ENCODE results near the gene TBC1D21.
A peak's percentile ranks its signal among the peaks of the same experiment; 100 is the strongest.

Gene TBC1D21

DNA sequence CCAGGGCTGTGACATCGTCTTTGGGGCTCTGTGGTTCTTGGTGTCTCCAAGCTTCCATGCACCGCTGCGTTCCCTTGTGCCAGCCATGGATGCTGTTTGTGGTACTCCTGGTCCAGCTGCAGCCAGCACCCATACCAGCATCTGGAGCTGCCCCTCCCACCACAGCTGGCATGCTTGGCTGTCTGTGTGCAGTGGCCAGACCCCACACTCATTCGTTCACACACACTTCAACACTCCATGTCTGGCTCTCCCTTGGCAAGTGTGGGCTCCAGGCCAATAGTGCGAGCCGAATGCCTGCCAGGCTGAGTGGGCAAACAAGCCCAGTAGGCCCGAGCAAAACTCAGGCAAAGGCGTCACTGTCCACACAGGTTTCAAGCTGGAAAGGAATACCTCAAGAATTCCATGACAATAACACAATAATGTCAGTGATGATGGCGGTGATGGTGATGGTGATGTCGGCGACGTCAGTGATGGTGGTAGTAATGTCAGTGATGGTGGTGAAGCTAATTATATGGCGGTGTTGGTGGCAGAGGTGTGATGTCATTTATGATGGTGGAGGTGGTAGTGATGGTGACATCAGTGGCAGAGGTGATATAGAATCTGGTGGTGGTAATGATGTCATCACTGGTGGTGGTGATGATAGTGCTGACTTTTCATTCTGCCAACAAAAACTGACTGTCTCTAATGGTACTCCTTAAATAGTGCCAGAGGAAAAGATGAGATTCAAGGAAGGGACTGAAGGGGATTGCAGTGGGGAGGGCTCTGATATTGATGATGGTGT, 19.3 kb downstream of the TBC1D21 start:
- Histone ChIP-seq H3K27me3 (ENCODE audit: insufficient read depth, low read depth, severe bottlenecking) (no peaks in the 10 kb centered on the region), H3K36me3 (no peaks in the 10 kb centered on the region), H3K4me3 (ENCODE audit: low read depth, low read length) (no peak overlapping the region), H3K27ac (no peak overlapping the region), H3K9me3 (ENCODE audit: severe bottlenecking) (peaks cover 6% of the 10 kb centered on the region)
- no peak for DNase-seq
- TF ChIP-seq, protein P1, sequence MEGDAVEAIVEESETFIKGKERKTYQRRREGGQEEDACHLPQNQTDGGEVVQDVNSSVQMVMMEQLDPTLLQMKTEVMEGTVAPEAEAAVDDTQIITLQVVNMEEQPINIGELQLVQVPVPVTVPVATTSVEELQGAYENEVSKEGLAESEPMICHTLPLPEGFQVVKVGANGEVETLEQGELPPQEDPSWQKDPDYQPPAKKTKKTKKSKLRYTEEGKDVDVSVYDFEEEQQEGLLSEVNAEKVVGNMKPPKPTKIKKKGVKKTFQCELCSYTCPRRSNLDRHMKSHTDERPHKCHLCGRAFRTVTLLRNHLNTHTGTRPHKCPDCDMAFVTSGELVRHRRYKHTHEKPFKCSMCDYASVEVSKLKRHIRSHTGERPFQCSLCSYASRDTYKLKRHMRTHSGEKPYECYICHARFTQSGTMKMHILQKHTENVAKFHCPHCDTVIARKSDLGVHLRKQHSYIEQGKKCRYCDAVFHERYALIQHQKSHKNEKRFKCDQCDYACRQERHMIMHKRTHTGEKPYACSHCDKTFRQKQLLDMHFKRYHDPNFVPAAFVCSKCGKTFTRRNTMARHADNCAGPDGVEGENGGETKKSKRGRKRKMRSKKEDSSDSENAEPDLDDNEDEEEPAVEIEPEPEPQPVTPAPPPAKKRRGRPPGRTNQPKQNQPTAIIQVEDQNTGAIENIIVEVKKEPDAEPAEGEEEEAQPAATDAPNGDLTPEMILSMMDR (IDR thresholded peaks at IDR 0.05; ENCODE audit: low read depth, low read length): no peak

DNA sequence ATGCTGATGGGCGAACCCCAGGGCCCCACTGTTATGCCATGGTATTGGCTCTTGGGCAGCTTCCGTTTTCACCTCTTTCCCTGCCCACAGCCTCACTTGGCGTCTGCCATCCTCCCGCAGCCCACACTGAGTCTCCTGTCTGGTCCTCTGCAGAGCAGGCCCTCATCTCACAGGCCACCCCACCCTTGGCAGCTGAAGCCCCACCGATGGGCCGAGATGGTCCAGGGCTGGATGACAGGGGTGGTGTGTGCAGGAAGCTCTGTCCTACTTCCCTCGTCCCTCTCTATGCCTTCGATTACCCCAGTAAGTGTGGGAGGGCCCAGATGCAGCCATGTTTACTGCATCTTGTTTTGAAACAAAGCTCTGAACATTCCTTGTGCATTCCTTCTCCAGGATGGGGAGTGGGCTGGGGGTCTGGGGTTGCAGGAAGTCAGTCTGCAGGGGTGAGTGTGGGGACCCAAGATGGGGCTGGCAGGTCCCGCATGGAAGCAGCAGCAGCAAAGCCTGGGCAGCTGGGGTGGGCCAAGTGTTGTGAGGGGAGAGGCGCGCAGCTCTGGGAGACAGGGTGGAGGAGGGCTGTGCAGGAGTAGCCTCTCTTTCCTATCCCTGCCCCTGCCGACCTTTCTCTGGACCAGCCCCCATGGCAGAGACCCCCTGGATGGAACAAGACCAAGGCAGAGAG, 20.9 kb downstream of the TBC1D21 start:
- peaks cover 6% of the 10 kb centered on the region for H3K9me3 ChIP-seq (ENCODE audit: severe bottlenecking)
- no peaks in the 10 kb centered on the region for H3K36me3 ChIP-seq
- DNase-seq: no peak
- TF ChIP-seq, protein P1 (IDR thresholded peaks at IDR 0.05; ENCODE audit: low read depth, low read length): no peak
- H3K27ac ChIP-seq: no peak overlapping the region
- H3K4me3 ChIP-seq (ENCODE audit: low read depth, low read length): no peak overlapping the region
- H3K27me3 ChIP-seq (ENCODE audit: insufficient read depth, low read depth, severe bottlenecking): no peaks in the 10 kb centered on the region

DNA sequence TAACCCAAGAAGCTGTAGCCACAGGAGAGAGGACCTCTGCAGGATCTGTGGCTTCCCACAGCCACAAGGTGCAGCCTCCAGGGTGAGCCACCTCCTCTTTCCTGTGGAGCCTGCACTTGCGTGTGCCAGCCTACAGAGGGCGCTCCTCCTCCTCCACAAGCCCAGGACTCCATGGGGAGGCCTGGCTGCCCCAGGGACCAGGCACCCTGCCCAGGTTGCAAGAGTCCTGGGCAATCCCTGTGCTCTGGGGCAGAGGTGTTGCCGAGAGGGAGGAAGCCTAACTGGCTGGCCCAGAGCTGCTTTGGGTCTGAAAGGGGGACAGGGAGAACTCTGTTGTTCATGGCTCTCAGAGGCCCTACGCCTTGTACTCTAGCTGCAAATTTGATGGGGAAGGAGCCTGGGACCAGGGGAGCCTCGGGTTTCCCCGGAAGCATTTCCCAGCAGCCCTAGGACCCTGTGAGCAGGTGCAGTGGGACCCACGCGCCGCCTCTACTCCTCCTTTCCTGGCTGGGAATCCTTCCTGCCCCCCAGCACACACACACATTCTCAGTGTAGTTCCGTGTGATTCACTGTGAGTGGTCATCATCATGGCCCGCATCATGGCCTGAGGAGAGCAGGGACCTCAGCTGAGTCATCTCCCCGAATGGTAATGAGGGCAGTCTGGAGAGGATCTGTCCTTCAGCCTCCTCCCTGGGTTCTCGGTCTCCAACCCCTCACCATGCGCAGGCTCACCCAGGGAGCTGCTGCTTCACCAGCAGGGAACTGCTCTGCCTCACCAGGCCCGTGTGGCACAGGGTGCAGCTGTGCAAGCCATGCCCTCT, 24.3 kb downstream of the TBC1D21 start:
- H3K9me3 ChIP-seq (ENCODE audit: severe bottlenecking): no peaks in the 10 kb centered on the region
- DNase-seq: peak; percentile 72
- TF ChIP-seq, protein P1 (IDR thresholded peaks at IDR 0.05; ENCODE audit: low read depth, low read length): peak; percentile 95
- no peaks in the 10 kb centered on the region for H3K27me3 ChIP-seq (ENCODE audit: insufficient read depth, low read depth, severe bottlenecking)
- H3K27ac ChIP-seq: no peak overlapping the region
- no peak overlapping the region for H3K4me3 ChIP-seq (ENCODE audit: low read depth, low read length)
- no peaks in the 10 kb centered on the region for H3K36me3 ChIP-seq

DNA sequence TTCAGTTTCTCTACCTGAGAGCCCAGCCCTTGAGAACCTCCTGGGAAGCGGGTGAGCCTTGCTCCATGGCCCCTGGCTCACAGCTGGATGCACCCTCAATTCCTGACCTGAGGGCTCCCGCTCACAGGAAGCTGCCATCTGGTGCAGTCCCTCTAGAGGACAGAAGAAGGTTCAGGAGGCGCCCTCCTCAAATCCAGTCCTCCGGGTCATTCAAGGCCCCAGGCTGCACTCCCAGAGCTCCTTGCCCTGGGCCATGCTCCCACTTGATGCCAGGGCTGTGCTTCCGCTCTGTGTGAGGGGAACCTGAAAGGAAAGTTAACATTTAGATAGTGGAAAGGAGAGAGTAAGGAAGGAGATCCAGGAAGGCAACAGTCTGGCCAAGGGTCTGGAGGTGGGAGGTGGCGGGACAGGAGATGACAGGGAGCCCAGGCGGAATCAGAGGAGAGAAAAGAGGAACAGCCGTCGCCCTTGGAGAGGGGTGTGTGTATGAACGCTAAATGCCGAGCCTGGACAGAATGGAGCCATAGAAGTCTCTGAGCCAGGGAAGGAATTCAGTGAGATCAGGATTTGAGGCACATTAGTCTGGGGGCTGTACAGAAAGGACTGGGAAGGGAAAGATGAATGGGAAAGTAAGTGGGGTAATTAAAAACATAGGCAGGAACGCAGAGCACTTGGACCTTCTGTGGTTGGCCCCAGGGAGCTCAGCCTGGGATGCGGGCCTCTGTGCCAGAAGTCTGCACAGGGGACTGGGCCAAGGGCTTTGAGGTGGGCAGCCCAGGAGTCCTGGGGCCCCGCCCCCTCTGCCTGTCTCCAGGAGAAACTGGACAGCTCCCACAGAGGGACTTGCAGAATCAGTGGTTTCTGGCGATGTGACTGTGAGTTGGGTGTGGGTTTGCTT, 26.1 kb downstream of the TBC1D21 start:
- TF ChIP-seq, protein P1 (IDR thresholded peaks at IDR 0.05; ENCODE audit: low read depth, low read length): peak; percentile 53
- H3K27ac ChIP-seq: peak overlapping the region; percentile 51

DNA sequence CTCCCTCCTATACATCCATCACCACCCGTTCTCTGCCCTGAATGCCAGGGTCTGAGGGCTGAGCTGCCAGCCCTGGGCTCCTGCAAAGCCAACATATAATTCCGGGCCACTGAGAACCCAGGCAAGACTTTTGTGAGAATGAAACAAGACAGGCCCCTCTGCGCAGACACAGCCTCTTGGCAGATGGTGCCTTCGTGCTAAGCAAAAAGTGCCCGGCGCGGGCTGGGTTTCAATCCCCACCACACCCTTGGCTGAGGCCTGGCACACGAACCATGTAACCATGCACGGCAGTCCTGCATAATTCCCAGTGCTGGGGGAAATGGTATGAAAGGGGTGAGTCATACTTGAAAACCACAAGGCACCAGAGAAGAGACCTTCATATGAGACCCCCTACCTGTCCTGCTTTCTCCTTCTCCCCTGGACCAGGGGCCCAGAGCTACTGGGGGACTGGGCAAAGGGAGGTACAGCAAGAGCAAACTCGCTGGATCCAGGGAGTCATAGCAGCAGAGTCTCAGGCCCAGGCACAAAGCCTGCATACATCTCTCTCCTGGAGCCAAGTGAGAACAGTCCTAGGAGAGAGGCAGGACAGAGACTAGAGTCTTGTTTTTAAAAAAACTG, 26.8 kb downstream of the TBC1D21 start:
- TF ChIP-seq, protein P1 (IDR thresholded peaks at IDR 0.05; ENCODE audit: low read depth, low read length): no peak
- no peaks in the 10 kb centered on the region for H3K9me3 ChIP-seq (ENCODE audit: severe bottlenecking)
- no peak for DNase-seq

More for the DNA sequence above, 26.1 kb downstream of the TBC1D21 start:
- H3K9me3 ChIP-seq (ENCODE audit: severe bottlenecking): no peaks in the 10 kb centered on the region
- H3K36me3 ChIP-seq: no peaks in the 10 kb centered on the region
- H3K27me3 ChIP-seq (ENCODE audit: insufficient read depth, low read depth, severe bottlenecking): no peaks in the 10 kb centered on the region
- peak; percentile 78 for DNase-seq
- H3K4me3 ChIP-seq (ENCODE audit: low read depth, low read length): no peak overlapping the region

More for the DNA sequence above, 26.8 kb downstream of the TBC1D21 start:
- Histone ChIP-seq H3K27me3 (ENCODE audit: insufficient read depth, low read depth, severe bottlenecking) (no peaks in the 10 kb centered on the region), H3K4me3 (ENCODE audit: low read depth, low read length) (no peak overlapping the region), H3K36me3 (no peaks in the 10 kb centered on the region), H3K27ac (no peak overlapping the region)
